ENCODE measurements around the gene GPATCH11.

- TF ChIP-seq FOXA1 (IDR thresholded peaks at IDR 0.05) (no peak), BHLHE40 (IDR thresholded peaks at IDR 0.05; ENCODE audit: borderline replicate concordance) (no peak), SUZ12 (IDR thresholded peaks at IDR 0.05) (no peak), SP1 (IDR thresholded peaks at IDR 0.05) (no peak)
These were observed 23.9 kb upstream of the GPATCH11 start for GRCh38 chr2:37060446-37060845.
